NCI-H2029 treated with DMSO at 0.1 percent for 48 hours (cell line): ENCODE results near the gene FUOM.

ENCODE experiments used
- DNase-seq: peaks from one replicate; lab custom pipeline; 2025; lab: John Stamatoyannopoulos, UW

Gene FUOM

GRCh38 chr10:133350283-133350949 lies 7.4 kb downstream of the FUOM start:
- DNase-seq, result no peak

DNA sequence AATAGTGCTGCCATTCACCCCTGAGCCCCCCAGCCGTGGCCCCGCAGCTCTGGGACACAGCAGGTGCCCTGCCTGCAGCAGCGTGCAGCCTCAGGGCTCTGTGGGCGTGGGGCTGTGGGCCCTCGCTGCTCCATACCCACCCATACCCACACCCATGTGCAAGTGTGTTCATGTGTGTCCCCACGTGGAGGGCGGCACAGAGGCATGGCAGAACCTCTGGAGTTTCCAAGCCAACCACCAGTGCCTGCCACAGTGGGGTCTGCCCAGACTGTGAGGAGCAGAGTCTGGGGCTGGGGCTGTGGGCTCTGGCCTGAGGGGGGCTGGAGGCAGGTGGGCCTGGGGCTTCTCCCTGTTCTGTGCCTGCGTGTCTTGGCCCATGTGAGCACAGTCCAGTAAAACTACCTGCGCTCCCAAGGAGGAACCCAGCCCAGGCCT lies 8.2 kb downstream of the FUOM start:
- DNase-seq, result no peak

GRCh38 chr10:133349160-133349568 lies 8.7 kb downstream of the FUOM start:
- no peak for DNase-seq

DNA sequence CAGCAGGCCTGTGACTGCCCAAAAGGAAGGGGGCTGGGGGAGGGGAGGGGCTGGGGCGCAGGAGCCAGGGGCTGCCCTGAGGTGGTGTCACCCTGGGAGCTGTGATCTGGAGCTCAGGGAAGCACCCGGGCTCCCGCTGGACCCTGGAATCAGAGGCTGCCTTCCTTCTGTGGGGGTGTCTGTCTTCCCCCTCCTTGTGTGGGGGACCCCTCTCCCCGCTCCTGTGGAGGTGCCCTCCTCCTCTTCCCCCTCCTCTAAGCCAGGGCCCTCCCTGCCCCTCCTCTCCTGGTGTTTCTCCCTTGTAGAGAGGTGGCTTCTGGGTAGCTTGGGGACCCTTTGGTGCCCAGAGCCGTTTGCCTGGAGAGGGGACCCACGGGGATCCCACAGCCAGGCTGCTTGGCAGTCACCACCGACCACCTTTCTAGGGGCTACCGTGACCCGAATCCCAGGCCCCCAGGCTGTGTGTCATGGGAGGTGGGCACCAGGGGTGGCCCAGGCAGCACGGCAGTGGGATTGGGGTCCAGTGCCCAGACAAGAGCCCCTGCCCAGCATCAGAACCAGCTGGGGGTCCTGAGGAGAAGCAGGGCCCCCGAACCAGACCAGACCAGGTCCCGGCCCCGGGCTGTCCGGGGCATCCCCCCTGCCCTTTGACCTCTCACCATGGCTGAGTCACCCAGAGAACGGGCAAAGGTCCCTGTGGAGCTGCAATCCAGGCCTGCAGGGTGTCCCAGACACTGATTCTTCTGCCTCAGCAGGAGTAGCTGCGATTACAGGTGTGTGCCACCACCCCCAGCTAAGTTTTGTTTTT lies 9.9 kb downstream of the FUOM start:
- no peak for DNase-seq

DNA sequence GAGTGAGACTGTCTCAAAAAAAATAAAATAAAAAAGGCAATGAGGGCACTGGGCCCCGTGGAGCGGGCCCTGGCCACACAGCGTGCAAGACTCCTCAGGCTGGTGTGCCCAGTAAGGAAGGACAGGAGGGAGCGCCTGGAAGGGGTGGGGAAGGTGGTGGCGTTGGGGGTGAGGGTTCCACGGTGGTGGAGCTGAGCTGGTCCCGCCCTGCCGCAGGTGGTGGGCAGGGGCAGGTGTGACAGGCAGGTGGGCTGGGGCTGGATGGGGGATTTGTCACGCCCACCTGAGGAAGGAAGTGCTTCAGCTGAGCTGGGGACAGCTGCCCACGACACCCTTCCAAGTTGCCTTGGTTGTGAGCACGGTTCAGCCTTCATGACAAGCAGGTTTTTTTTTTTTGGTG lies 11.4 kb downstream of the FUOM start:
- DNase-seq, result no peak

- DNase-seq, result no peak
Measured at GRCh38 chr10:133344236-133344635, 13.6 kb downstream of the FUOM start.

DNA sequence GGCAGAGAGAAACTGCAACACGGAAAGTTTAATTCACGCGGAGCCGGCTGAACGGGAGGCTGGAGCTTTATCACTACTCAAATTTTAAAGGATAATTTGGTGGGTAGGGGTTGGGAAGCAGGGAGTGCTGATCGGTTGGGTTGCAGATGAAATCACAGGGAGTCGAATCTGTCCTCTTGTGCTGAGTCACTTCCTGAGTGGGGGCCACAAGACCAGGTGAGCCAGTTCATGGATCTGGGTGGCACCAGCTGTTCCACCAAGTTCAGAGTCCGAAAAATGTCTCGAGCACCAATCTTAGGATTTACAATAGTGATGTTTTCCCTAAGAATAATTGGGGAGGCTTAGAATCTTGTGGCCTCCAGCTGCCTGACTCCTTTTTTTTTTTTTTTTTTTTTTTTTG lies 14.3 kb downstream of the FUOM start:
- no peak for DNase-seq

DNA sequence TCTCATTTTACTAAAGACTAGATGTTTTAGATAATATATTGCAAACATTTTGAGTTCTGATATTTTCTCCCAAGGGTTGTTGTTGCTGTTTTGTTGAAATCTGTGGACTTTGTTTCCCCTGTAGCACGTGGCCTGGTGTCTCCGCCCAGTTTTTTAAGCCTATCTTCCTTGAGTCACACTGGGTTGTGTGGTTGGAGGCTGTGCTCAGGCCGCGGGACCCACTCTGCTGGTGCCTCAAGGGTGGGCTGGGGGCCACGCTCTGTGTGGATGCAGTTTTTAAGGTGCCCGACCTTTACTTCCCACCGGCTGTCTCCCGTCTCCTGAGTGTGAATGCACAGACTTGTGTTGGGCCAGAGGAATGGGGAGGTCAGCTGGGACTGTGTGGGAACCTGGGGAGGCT lies 14.9 kb downstream of the FUOM start:
- DNase-seq, result no peak

DNA sequence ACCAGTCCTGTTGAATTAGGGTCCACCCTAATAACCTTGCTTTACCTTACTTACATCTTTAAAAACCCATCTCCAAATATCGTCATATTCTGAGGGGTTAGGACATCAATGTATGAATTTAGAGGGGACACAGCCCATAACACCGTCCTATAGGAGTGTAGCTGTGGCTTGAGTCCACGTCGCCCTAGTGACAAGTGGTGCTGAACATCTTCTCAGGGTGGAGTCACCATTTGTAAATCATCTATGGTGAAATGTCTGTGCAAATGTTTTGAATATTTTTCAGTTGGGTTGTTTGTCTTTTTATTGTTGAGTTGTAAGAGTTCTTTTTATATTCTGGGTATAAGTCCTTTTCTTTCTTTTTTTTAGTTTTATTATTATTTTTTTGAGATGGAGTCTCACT lies 15.8 kb downstream of the FUOM start:
- DNase-seq, result no peak

DNA sequence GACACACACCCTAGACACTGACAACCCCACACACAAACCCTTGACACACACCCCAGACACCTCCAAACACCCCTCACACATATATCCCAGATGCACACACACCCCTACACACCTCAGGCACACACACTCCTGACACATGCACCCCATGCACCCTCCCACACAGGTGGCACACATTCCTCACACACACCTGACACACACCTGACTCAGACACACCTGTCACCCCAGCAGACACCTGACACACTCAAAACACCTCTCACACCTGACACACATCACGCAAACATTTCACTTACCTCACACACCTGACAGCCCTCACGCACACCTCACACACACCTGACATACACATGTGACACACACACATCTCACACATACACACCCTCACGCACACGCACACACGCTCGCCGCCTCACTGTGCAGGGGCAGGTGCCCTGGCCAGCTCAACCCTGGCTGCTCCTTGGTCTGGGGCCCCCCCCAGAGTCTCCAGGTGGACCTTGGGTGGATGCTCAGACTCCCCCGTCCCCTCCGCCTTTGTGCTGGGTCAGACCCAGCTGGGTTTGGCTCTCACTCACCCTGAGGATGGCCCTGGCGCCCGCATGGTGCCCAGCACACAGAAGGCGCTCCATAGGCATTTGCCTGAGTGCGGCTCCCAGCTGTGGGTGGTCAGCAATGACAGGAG lies 18.0 kb downstream of the FUOM start:
- DNase-seq, result no peak

GRCh38 chr10:133338080-133339071 lies 19.4 kb downstream of the FUOM start:
- no peak for DNase-seq

GRCh38 chr10:133337370-133337725 lies 20.5 kb downstream of the FUOM start:
- DNase-seq, result no peak

DNA sequence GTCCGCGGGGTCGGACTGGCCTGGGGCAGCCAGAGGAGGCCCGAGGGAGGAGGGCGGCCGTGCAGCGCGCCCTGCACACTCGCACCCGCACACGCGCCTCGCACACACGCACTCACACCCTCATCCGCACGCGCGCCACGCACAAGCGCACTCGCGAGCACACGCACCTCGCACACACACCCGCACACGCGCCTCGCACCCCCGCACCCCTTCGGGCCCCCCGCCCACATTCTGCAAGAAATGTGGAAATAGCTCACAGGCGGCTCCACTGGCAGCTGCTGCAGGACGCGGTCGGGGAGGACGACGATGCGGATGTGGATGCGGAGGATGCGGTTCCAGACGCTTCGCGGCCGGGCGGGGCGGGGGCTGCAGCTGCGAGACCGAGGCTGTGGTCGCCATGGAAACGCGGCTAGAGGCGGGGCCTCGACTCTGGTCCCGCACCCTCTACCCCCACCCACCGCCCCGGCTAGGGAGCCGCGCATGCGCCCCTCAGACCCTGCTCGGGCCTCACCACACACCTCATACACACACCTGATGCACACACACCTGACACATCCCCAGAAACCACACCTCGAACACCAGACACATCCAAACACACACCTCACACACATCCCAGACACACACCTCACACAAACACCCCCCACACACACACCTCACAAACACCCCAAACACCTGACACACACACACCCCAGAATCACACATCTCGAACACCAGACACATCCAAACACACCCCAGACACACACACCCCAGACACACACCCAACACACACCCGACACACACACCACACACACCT lies 21.0 kb downstream of the FUOM start, which contains the start of gene CALY:
Gene CALY (minus strand): TSS at position 320 of the 793 bp plus-strand sequence. CDS start 7,907 bp downstream, outside the sequence.
- DNase-seq, result no peak

DNA sequence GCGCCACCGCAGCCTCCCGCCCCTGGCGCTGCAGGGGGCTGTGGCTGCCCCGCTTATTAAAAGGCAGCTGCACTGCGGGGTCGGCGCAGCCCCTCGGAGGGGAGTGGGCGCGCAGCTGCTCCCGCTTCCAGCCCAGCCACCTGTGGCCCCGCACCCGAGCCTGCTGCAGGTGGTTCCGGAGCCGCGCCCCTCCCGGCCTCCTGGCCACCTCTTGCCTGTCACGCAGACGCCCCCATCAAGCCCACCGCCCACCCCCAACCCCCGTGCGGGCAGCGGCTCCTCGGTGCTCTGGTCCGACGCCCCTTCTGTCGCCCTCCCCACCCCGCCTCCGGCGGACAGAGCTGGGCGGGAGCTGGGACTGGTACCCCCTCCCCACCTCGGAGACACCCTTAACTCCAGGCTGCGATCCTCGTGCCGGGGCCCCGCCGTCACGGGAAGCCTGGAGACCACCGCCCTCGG lies 21.7 kb downstream of the FUOM start:
- DNase-seq, result no peak

GRCh38 chr10:133335246-133336117 lies 22.3 kb downstream of the FUOM start:
- no peak for DNase-seq

DNA sequence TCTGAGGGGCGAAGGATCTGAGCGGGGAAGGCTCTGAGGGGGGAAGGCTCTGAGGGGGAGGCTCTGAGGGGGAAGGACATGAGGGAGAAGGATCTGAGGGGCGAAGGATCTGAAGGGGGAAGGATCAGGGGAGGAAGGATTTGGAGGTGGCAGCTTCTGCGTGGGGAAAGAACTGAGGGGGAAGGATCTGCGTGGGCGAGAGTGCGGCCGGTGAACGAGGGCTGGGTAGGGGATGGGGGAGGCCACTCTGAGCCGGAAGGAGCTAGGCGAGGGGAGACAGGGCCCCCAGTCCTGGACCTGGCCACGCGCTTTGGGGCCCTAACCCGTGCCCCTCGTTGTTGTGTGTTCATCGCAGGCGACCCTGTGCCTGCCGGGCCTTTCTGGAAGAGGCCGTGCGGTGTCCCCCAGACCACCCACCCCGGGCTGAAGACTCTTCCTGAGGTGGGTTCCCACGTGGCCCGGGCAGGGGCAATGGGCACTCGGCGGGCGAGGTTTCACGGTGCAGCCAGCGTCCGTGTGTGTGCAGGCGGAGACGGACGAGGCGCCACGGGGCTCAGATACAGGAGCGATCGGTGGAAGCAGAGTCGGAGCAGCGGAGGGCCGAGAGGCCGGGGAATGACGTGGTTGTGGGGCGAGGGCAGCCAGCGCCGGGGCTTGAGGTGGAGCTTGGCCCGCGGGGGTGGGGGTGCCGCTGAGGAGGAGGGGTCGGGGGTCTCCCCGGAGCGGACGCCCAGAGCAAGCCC lies 23.1 kb downstream of the FUOM start:
- DNase-seq, result no peak

DNA sequence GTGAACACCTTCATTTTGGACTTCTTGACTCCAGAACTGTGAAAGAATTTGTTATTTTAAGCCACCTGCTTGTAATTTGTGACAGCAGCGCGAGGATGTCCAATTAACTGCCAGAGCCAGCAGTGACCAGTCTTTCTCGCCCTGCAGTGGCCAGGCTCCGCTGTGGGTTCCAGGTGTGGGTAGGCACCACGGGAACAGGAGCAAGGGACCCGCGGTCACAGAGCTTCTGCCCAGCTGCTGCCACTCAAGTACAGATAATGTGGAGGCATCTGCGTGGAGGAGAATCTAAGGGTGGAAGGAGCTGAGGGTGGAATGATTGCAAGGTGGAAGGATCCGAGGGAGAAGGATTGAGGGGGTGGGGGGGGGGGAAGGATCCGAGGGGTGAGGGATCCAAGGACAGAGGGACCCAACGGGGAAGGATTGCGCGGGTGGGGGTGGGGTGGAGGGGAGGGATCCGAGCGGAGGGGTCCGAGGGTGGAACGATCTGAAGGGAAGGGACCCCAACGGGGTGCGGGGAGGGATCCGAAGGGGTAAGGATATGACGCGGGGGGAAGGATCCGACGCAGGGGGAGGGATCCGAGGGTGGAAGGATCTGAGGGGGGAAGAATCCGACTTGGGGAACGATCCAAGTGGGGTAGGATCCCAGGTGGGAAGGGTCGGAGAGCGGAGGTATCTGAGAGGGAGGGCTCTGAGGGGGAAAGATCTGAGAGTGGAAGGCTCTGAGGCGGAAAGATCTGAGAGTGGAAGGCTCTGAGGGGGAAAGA lies 24.7 kb downstream of the FUOM start:
- no peak for DNase-seq

GRCh38 chr10:133329491-133330202 lies 28.2 kb downstream of the FUOM start:
- peak; percentile 21 for DNase-seq
